Muscle of leg (tissue), 11 donors: Measurements from ENCODE around the gene ASMTL. TPM values are rescaled to one million over a fixed set of nuclear protein-coding genes. Genes with fewer than 3 reads are reported as not detected.

ENCODE experiments used
- DNase-seq: peaks from one replicate; pipeline ENCODE4 v3.0.0; 2013
- H3K27ac ChIP-seq: one replicate; pipeline ENCODE4 v1.5.1; 2013; ENCODE audit warnings: mild to moderate bottlenecking, low read length, control low read depth
- H3K27me3 ChIP-seq: one replicate; pipeline ENCODE4 v1.6.1; 2013; ENCODE audit warnings: low read length; ENCODE audit not compliant: control insufficient read depth, insufficient read depth
- H3K36me3 ChIP-seq: one replicate; pipeline ENCODE4 v1.6.1; 2013; ENCODE audit warnings: low read length; ENCODE audit not compliant: control insufficient read depth, insufficient read depth
- H3K4me1 ChIP-seq: one replicate; pipeline ENCODE4 v1.6.1; 2013; ENCODE audit warnings: low read length; ENCODE audit not compliant: control insufficient read depth, insufficient read depth
- H3K4me3 ChIP-seq: one replicate; pipeline ENCODE4 v1.5.1; 2013; ENCODE audit warnings: low read length, control low read depth
- H3K9me3 ChIP-seq: replicated peaks from 2 replicates; pipeline ENCODE4 v1.6.1; 2013; ENCODE audit warnings: low read depth, low read length; ENCODE audit not compliant: control insufficient read depth
- WGBS: methylation state at CpG from one replicate; pipeline ENCODE4 v1.1.5; 2013; ENCODE audit warnings: missing lambda C conversion rate; ENCODE audit not compliant: insufficient coverage; 5-methylcytosine and 5-hydroxymethylcytosine counted together
- polyA plus RNA-seq, 8 donors: library from polyadenylated mRNA; unstranded; fragments of 120-200 nt; gene quantifications; one replicate each; pipeline versions ENCODE4 v1.2.1 to v1.2.3, GENCODE V29; 2013; ENCODE audit warnings: inconsistent platforms in 1 of 8, low replicate concordance in 1 of 8; ENCODE audit not compliant: insufficient read length in 8 of 8, insufficient read depth in 1 of 8
- total RNA-seq: library from RNA; stranded (reverse); fragments of 120-200 nt; gene quantifications from one replicate; pipeline ENCODE4 v1.2.4, GENCODE V29; 2013

The ASMTL gene
- total and polyA plus RNA-seq, 9 donors: 9.4 to 32.5 (median 26.7) TPM

DNA sequence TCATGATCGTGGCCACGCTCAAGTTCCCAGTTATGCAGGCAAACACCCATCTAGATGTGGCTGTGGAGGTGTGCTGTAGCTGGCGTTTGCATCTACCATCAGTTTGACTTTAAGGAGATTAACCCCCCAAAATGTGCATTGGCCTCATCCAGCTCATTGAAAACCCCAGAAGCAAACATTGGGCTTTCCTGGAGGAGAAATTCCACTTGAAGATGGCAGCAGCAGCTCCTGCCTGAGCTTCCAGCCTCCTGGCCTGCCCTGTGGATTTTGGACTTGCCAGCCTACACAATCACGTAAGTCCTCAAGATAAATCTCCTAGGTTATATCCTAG lies 30.6 kb downstream of the ASMTL start:
- WGBS: 100% methylated on average over 1 of the region's 4 CpGs
- Histone ChIP-seq H3K36me3 (peaks cover 39% of the 10 kb centered on the region), H3K4me3 (no peak overlapping the region)

DNA sequence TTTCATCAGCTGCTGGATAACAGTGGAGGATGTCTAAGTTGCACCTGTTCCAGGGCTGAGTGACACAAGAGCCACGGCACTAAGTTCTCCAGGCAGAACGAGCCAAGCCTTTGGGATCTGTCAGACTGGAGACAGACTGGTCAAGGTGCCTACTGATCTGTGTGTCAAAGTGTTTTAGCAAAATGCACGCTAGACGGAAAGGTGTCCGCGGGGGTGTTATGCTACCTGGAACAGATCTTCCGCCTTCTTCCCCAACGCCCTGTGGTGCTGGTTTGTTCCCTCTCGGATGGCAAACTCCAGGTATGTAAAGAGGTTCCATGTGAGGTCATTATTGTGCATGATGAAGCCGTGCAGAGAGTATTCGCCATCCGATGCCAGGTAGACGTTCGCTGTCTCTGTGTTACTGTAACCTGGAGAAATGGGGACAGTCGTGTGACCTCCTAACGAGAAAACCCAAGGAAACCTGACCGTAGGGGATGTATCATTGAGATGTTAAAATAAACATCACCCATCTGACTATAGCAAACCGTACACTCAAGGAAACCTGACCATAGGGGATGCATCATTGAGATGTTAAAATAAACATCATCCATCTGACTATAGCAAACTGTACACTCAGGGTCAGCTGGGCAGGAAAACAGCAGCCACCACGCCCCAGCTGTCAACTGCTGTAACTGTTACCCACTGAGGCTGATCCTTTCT lies 31.1 kb downstream of the ASMTL start:
- H3K4me3 ChIP-seq: no peak overlapping the region
- H3K27me3 ChIP-seq: peaks cover 2% of the 10 kb centered on the region
- H3K27ac ChIP-seq: no peak overlapping the region
- WGBS: 94% methylated on average over 12 of the region's 19 CpGs
- H3K9me3 ChIP-seq: peaks cover 34% of the 10 kb centered on the region
- peaks cover 39% of the 10 kb centered on the region for H3K36me3 ChIP-seq
- no peak for DNase-seq
- H3K4me1 ChIP-seq: no peaks in the 10 kb centered on the region

More for the DNA sequence above, 30.6 kb downstream of the ASMTL start:
- Histone ChIP-seq H3K4me1 (no peaks in the 10 kb centered on the region), H3K9me3 (peaks cover 34% of the 10 kb centered on the region), H3K27ac (no peak overlapping the region), H3K27me3 (peaks cover 2% of the 10 kb centered on the region)
- DNase-seq: no peak

DNA sequence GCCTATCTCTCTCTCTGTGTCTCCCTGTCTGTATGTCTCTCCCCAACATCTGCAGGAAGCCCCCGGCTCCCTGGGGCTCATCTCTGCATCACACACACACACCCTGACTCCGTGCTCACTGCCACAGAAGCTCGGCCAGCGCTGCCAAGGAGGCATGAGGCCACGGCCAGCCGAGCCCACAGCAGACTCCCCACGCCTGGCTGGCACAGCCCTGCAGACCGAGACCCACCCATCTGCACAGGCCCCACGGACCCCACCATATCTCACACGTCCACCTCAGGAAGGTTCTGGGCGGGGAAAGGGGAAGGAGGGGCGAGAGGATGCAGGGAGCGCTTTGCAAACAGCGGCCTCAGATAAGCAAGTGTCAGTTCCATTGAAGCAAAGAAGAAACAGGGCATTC lies 32.3 kb downstream of the ASMTL start:
- peaks cover 2% of the 10 kb centered on the region for H3K27me3 ChIP-seq
- 75% methylated on average over 3 of the region's 14 CpGs for WGBS

DNA sequence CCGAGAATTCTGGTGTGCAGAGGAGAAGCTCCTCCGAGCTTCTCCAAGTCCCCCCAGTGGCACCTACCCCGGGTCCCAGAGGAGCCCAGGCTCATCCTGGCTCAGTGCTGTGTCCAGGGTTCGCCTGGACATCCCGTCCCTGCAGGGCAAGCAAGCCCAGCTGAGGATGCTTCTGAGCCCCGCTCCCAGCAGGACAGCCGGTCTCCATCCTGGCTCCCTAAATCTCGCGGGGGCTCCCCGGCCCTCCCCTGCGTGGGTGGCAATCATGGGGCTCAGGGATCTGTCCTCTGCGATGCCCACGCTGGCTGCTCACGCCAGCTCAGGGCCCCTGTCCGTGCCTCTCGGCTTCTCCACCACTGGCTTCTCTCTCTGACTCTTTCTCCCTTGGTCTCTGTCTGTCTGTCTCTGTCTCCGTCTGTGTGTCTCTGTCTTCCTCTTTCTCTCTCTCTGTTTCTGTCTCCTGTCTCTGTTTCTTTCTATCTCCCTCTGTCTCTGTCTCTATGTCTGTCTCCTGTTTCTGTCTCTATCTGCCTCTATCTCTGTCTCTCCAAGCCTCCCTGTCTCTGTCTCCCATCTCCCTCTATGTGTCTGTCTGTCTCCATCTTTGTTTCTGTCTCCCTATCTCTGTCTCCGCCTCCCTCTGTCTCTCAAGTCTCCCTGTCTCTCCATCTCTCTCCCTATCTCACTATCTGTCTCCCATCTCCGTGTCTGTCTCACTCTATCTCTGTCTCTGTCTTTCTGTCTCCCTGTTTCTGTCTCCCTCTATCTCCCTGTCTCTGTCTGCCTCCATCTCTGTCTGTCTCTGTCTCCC lies 33.0 kb downstream of the ASMTL start:
- H3K36me3 ChIP-seq: peaks cover 37% of the 10 kb centered on the region
- WGBS: 83% methylated on average over 19 of the region's 19 CpGs
- H3K4me1 ChIP-seq: no peaks in the 10 kb centered on the region
- peaks cover 2% of the 10 kb centered on the region for H3K27me3 ChIP-seq
- DNase-seq: no peak
- H3K27ac ChIP-seq: no peak overlapping the region
- peaks cover 32% of the 10 kb centered on the region for H3K9me3 ChIP-seq
- no peak overlapping the region for H3K4me3 ChIP-seq

More for the DNA sequence above, 32.3 kb downstream of the ASMTL start:
- DNase-seq: no peak
- H3K36me3 ChIP-seq: peaks cover 40% of the 10 kb centered on the region
- H3K27ac ChIP-seq: no peak overlapping the region
- H3K9me3 ChIP-seq: peaks cover 32% of the 10 kb centered on the region
- no peak overlapping the region for H3K4me3 ChIP-seq
- no peaks in the 10 kb centered on the region for H3K4me1 ChIP-seq

DNA sequence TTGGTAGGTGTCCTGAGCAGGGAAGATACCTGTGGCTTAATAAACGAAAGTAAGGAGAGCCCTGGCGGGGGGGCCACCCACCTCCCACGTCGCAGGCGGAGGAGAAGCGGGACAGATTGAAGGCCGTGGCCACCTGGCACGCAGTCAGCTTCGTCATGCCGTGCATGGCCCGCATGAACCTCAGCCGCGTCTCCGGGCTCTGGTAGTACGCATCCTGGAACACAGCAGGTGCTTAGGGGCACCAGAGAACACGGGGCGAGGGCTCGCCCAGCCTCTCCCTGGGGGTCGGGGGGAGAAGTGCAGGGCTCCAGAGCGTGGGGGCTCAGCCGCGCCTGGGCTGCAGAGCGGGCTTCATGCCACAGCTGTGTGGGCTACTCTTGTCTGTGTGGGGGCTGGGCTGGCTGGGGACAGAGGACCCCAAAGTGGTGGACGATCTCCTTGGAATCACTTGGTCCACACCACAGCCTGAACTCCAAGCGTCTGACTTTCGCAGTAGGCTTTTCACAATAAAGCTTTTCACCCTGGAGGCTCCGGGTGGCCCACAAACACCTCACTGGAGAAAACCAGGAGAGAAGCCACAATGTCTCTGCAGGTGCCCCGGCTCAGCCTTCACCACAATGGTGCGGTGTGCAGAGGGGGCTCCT lies 33.7 kb downstream of the ASMTL start:
- 89% methylated on average over 24 of the region's 29 CpGs for WGBS
- H3K4me3 ChIP-seq: no peak overlapping the region
- peaks cover 29% of the 10 kb centered on the region for H3K9me3 ChIP-seq
- H3K27me3 ChIP-seq: peaks cover 2% of the 10 kb centered on the region
- H3K4me1 ChIP-seq: no peaks in the 10 kb centered on the region
- no peak overlapping the region for H3K27ac ChIP-seq
- DNase-seq: no peak
- H3K36me3 ChIP-seq: peaks cover 37% of the 10 kb centered on the region

DNA sequence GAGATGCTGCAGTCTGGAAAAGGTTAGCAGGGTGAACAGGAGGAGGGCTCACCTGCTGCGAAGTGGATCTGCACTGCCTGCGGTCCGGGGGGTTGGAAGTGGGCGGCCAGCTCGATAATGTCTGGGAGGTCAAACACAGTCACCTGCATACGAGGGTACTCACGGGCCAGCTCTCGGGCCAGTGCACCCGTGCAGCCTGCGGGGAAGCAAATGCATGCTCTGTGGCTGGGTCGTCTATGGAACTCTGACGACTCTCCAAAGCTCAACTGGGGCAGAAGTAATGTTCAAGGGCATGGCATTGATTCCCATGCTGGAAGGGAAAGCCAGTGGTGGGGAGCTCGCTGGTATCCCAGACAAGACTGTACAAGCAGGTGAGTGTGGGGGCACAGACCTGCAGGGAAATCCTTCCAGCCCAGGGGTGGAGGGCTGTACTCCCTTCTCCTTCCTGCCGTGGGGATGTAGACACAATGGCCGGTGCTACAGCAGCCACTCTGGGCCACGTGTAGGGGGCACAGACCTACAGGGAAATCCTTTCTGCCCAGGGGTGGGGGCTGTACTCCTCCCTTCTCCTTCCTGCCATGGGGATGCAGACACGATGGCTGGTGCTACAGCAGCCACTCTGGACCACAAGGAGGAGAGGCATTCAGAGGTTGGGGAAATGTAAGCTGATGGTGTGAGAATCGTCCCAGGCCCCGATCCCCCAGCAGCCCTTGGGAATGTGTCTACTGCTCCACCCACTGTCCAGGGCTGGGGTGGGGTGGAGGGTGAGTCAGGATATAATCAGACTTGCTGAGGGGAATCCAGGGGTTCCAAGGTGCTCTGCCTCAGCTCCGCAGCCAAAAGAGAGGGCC lies 34.6 kb downstream of the ASMTL start:
- Histone ChIP-seq H3K27ac (no peak overlapping the region), H3K27me3 (peaks cover 2% of the 10 kb centered on the region), H3K9me3 (peaks cover 23% of the 10 kb centered on the region), H3K4me3 (no peak overlapping the region), H3K4me1 (no peaks in the 10 kb centered on the region), H3K36me3 (peaks cover 41% of the 10 kb centered on the region)
- DNase-seq: no peak
- WGBS: 82% methylated on average over 16 of the region's 20 CpGs

DNA sequence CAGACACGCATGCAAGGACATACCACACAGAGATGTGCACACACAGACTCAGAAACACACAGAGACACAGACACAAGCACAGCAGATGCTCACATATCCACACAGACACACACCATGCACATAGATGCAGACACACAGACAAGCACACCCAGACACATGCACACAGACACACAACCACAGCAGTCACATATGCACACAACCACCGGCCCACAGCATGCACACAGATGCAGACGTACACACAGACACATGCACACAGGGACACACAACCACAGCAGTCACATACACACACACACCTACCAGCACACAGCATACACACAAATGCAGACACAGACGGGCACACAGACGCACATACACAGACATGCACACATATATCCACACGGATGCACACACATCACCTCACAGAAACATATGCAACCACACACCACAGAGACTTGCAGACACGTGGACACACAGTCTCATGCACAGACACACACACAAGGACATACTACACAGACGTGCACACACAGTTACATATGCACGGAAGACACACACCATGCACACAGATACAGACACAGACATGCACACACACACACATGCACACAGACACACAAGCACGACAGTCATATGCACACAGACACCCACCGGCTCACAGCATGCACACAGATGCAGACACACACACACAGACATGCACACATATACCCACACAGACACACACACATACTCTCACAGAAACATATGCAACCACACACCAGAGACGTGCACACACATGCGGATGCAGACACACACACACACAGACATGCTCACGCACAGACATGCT lies 35.5 kb downstream of the ASMTL start:
- 59% methylated on average over 11 of the region's 14 CpGs for WGBS

DNA sequence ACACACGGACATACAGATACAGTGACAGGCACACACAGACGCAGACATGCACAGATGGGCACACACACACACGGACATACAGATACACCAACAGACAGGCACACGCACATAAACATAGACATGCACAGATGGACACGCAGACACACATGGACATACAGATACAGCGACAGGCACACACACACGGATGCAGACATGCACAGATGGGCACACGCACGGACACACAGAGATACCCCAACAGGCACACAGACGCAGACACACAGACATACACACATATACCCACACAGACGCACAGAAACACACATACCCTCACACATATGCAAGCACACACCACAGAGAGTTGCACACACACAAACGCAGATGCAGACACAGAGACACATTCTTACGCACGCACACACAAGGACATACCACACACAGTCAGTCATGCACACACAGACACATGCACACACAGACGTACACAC lies 36.4 kb downstream of the ASMTL start:
- DNase-seq: no peak
- H3K4me3 ChIP-seq: no peak overlapping the region
- 75% methylated on average over 12 of the region's 15 CpGs for WGBS
- peaks cover 7% of the 10 kb centered on the region for H3K9me3 ChIP-seq
- peaks cover 40% of the 10 kb centered on the region for H3K36me3 ChIP-seq
- no peaks in the 10 kb centered on the region for H3K27me3 ChIP-seq
- H3K4me1 ChIP-seq: no peaks in the 10 kb centered on the region
- H3K27ac ChIP-seq: no peak overlapping the region

More for the DNA sequence above, 35.5 kb downstream of the ASMTL start:
- no peaks in the 10 kb centered on the region for H3K4me1 ChIP-seq
- H3K36me3 ChIP-seq: peaks cover 43% of the 10 kb centered on the region
- no peak overlapping the region for H3K27ac ChIP-seq
- H3K9me3 ChIP-seq: peaks cover 15% of the 10 kb centered on the region
- peaks cover 2% of the 10 kb centered on the region for H3K27me3 ChIP-seq
- no peak for DNase-seq
- no peak overlapping the region for H3K4me3 ChIP-seq

DNA sequence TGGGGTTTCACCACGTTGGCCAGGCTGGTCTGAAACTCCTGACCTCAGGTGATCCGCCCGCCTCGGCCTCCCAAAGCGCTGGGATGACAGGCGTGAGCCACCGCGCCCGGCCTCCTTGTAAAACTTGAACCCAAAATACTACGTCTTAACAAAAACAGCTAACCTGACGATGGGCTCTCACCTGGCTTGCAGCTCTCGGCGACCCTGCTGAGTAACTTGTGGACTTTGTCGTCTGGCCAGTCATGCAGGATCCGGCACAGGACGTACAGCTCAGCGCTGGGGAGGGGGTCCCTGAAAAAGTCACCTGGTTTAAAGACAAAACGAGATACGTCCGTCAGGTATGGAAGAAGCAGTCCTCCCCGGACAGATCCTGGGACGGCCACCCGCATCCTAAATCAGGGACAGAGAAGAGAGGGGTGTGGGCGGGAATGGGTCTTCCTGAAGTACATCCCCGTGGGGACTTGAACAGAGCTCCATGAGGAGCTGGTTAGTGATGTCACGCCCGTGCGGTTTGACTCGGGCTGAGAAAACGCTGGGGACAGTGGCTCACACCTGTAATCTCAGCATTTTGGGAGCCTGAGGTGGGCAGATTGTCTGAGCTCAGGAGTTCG lies 40.1 kb downstream of the ASMTL start:
- H3K4me1 ChIP-seq: no peaks in the 10 kb centered on the region
- H3K36me3 ChIP-seq: peaks cover 33% of the 10 kb centered on the region
- H3K4me3 ChIP-seq: no peak overlapping the region
- no peaks in the 10 kb centered on the region for H3K9me3 ChIP-seq
- no peak for DNase-seq
- no peaks in the 10 kb centered on the region for H3K27me3 ChIP-seq
- 95% methylated on average over 29 of the region's 31 CpGs for WGBS
- no peak overlapping the region for H3K27ac ChIP-seq
